ENCODE measurements around the gene GPHN. TPM values are rescaled to one million over a fixed set of nuclear protein-coding genes. Genes with fewer than 3 reads are reported as not detected.

GPHN gene
- polyA plus RNA-seq, 1 of the 3 experiments (the other 2 are of a cell fraction): 6.9 TPM

DNA sequence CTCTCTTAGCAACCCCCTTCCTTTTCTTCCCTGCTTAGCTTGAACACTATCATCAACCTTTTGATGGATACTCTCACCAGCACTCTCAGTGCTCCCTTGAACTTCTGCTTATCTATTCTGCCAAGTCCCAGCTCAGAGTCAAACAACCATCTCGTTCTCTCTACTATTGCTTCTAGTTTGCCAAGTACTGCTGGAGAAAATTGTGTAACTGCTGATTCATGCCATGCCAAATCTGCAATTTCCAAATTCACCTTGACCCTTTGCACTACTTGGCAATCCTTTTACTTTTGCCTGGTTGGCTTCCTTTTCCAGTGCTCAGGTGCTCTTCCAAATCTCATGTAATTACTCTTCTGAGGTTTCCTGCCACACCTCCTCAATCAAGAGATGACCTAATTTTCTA lies 24.6 kb upstream of the GPHN start (continued):
- no peak for TF ChIP-seq RXRA (IDR thresholded peaks at IDR 0.05; ENCODE audit: borderline replicate concordance, low read depth)
- TF ChIP-seq, protein P1, sequence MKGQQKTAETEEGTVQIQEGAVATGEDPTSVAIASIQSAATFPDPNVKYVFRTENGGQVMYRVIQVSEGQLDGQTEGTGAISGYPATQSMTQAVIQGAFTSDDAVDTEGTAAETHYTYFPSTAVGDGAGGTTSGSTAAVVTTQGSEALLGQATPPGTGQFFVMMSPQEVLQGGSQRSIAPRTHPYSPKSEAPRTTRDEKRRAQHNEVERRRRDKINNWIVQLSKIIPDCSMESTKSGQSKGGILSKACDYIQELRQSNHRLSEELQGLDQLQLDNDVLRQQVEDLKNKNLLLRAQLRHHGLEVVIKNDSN (IDR thresholded peaks at IDR 0.05; ENCODE audit: borderline replicate concordance, low read depth): no peak
- no peak for TF ChIP-seq RAD21 (IDR thresholded peaks at IDR 0.05; ENCODE audit: low read length)
- TF ChIP-seq NRF1 (IDR thresholded peaks at IDR 0.05; ENCODE audit: low read depth, low read length): no peak
- TF ChIP-seq, protein P2, sequence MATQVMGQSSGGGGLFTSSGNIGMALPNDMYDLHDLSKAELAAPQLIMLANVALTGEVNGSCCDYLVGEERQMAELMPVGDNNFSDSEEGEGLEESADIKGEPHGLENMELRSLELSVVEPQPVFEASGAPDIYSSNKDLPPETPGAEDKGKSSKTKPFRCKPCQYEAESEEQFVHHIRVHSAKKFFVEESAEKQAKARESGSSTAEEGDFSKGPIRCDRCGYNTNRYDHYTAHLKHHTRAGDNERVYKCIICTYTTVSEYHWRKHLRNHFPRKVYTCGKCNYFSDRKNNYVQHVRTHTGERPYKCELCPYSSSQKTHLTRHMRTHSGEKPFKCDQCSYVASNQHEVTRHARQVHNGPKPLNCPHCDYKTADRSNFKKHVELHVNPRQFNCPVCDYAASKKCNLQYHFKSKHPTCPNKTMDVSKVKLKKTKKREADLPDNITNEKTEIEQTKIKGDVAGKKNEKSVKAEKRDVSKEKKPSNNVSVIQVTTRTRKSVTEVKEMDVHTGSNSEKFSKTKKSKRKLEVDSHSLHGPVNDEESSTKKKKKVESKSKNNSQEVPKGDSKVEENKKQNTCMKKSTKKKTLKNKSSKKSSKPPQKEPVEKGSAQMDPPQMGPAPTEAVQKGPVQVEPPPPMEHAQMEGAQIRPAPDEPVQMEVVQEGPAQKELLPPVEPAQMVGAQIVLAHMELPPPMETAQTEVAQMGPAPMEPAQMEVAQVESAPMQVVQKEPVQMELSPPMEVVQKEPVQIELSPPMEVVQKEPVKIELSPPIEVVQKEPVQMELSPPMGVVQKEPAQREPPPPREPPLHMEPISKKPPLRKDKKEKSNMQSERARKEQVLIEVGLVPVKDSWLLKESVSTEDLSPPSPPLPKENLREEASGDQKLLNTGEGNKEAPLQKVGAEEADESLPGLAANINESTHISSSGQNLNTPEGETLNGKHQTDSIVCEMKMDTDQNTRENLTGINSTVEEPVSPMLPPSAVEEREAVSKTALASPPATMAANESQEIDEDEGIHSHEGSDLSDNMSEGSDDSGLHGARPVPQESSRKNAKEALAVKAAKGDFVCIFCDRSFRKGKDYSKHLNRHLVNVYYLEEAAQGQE (IDR thresholded peaks at IDR 0.05; ENCODE audit: low read depth, low read length): no peak
- no peak for TF ChIP-seq JUND (IDR thresholded peaks at IDR 0.05)
- no peak for TF ChIP-seq TCF12 (IDR thresholded peaks at IDR 0.05)
- TF ChIP-seq ELF1 (IDR thresholded peaks at IDR 0.05): no peak

DNA sequence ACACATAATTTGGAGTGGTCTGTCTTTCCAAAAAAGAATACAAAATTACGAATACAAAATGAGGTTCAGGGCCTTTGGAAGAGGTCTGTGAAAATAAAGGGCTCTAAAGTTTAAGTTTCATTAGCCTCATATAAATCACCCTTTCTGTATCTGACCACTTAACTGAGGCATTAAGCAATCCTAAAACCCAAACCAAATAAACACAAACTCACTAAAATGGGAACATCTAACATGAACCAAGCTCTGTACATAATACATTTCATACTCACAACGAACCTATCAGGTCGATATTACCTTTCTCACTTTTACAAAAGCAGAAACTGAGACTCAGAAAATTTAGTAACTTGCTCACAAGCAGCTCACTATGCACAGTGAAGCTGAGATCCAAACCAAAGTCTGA lies 22.9 kb upstream of the GPHN start:
- H3K36me3 ChIP-seq (replicated peaks in 1 of 2; ENCODE audit: control insufficient read depth in 1 of 2, insufficient read depth in 2 of 2, low read length in 1 of 2): no peaks in the 10 kb centered on the region
- CTCF ChIA-PET: interaction anchor here (0.9 kb wide), 1 partner anchor 10 kb away, joined by 3 read pairs; no protein-coding TSS in a partner anchor
- H3K79me2 ChIP-seq (ENCODE audit: insufficient read depth): no peaks in the 10 kb centered on the region
- H3K9me2 ChIP-seq: no peaks in the 10 kb centered on the region
- H3K9me3 ChIP-seq: no peaks in the 10 kb centered on the region
- WGBS (ENCODE audit: low lambda C conversion rate): 45% methylated on average over 3 of the region's 3 CpGs
- H3K27me3 ChIP-seq (ENCODE audit: insufficient read depth): no peaks in the 10 kb centered on the region
- H3F3A ChIP-seq (replicated peaks; ENCODE audit: insufficient read depth): no peaks in the 10 kb centered on the region
- no peak for TF ChIP-seq RAD21 (IDR thresholded peaks at IDR 0.05; ENCODE audit: low read length)
- no peak for TF ChIP-seq NRF1 (IDR thresholded peaks at IDR 0.05; ENCODE audit: low read depth, low read length)
- TF ChIP-seq MEF2A (IDR thresholded peaks at IDR 0.05; ENCODE audit: borderline replicate concordance, low read depth): no peak
- TF ChIP-seq, protein P3, sequence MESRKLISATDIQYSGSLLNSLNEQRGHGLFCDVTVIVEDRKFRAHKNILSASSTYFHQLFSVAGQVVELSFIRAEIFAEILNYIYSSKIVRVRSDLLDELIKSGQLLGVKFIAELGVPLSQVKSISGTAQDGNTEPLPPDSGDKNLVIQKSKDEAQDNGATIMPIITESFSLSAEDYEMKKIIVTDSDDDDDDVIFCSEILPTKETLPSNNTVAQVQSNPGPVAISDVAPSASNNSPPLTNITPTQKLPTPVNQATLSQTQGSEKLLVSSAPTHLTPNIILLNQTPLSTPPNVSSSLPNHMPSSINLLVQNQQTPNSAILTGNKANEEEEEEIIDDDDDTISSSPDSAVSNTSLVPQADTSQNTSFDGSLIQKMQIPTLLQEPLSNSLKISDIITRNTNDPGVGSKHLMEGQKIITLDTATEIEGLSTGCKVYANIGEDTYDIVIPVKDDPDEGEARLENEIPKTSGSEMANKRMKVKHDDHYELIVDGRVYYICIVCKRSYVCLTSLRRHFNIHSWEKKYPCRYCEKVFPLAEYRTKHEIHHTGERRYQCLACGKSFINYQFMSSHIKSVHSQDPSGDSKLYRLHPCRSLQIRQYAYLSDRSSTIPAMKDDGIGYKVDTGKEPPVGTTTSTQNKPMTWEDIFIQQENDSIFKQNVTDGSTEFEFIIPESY (IDR thresholded peaks at IDR 0.05; ENCODE audit: borderline replicate concordance, low read depth): no peak
- no peak for TF ChIP-seq GABPA (IDR thresholded peaks at IDR 0.05; ENCODE audit: low read depth)
- POLR2A ChIA-PET: no interaction called here
- H3K4me1 ChIP-seq (ENCODE audit: control insufficient read depth in 1 of 2, insufficient read depth in 2 of 2, low read depth in 1 of 2, low read length in 1 of 2): no peaks in the 10 kb centered on the region
- no peaks in the 10 kb centered on the region for H4K20me1 ChIP-seq (ENCODE audit: insufficient read depth)
- H3K4me3 ChIP-seq (ENCODE audit: low read depth in 2 of 2, low read length in 1 of 2): no peak overlapping the region
- no peak overlapping the region for H2AFZ ChIP-seq (ENCODE audit: low read depth)
- no peak overlapping the region for H3K9ac ChIP-seq
- DNase-seq: no peak
- H3K27ac ChIP-seq (ENCODE audit: low read depth in 2 of 2, low read length in 1 of 2): no peak overlapping the region
- H3K4me2 ChIP-seq: no peak overlapping the region

Data from SK-N-SH (cell line).